ENCODE results near the gene ADAMTSL4. TPM values are rescaled to one million over a fixed set of nuclear protein-coding genes. Genes with fewer than 3 reads are reported as not detected.
A peak's percentile ranks its signal among the peaks of the same experiment; 100 is the strongest.

The ADAMTSL4 gene
- total and polyA plus RNA-seq, 9 of the 15 experiments (the other 6 are each of a cell fraction or from before 2014, with no cell fraction given), result 12.7 to 212 (median 35.6) TPM

DNA sequence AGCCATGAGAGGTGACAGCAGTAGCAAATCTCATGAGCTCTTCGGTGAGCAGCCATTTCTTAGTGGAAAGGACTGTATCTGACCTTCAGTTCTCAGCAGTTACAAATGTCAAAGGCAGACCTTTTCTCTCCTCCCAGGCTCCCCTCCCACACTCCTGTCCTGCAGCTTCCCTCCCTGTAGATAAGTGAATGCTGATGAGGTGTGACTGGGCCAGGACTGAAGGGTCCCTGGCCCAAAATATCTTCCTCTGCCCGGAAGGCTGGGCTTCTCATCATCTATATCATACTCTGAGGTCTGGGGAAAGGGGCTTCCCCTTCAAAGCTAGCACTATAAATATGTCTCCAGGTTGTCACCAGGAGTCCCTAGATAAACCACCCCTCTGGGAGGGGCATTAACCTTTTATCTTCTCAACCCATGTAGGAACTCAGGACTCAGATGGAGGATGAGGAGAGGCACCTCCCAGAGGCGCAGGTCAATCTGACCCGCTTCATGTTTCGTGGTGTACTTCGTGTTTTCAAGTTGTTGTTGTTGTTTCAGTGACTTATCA, 3.6 kb upstream of the ADAMTSL4 start (continued):
- TF ChIP-seq BCL6 (CRISPR knock-in tag; IDR thresholded peaks at IDR 0.05), result no peak
- TF ChIP-seq ZC3H4 (CRISPR knock-in tag; IDR thresholded peaks at IDR 0.05; ENCODE audit: borderline replicate concordance), result no peak
- TF ChIP-seq, protein P1, sequence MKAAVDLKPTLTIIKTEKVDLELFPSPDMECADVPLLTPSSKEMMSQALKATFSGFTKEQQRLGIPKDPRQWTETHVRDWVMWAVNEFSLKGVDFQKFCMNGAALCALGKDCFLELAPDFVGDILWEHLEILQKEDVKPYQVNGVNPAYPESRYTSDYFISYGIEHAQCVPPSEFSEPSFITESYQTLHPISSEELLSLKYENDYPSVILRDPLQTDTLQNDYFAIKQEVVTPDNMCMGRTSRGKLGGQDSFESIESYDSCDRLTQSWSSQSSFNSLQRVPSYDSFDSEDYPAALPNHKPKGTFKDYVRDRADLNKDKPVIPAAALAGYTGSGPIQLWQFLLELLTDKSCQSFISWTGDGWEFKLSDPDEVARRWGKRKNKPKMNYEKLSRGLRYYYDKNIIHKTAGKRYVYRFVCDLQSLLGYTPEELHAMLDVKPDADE (conservative IDR thresholded peaks at IDR 0.05; ENCODE audit: control insufficient read depth, low read depth, low read length), result peak; percentile 75; the same call in 1 of the 2 replicates
- no peak for TF ChIP-seq TFAM (CRISPR knock-in tag; conservative IDR thresholded peaks at IDR 0.05)
- TF ChIP-seq CBX3 (IDR thresholded peaks at IDR 0.05; ENCODE audit: borderline replicate concordance in 1 of 2, low read length in 2 of 2), result no peak
- TF ChIP-seq, protein P2, sequence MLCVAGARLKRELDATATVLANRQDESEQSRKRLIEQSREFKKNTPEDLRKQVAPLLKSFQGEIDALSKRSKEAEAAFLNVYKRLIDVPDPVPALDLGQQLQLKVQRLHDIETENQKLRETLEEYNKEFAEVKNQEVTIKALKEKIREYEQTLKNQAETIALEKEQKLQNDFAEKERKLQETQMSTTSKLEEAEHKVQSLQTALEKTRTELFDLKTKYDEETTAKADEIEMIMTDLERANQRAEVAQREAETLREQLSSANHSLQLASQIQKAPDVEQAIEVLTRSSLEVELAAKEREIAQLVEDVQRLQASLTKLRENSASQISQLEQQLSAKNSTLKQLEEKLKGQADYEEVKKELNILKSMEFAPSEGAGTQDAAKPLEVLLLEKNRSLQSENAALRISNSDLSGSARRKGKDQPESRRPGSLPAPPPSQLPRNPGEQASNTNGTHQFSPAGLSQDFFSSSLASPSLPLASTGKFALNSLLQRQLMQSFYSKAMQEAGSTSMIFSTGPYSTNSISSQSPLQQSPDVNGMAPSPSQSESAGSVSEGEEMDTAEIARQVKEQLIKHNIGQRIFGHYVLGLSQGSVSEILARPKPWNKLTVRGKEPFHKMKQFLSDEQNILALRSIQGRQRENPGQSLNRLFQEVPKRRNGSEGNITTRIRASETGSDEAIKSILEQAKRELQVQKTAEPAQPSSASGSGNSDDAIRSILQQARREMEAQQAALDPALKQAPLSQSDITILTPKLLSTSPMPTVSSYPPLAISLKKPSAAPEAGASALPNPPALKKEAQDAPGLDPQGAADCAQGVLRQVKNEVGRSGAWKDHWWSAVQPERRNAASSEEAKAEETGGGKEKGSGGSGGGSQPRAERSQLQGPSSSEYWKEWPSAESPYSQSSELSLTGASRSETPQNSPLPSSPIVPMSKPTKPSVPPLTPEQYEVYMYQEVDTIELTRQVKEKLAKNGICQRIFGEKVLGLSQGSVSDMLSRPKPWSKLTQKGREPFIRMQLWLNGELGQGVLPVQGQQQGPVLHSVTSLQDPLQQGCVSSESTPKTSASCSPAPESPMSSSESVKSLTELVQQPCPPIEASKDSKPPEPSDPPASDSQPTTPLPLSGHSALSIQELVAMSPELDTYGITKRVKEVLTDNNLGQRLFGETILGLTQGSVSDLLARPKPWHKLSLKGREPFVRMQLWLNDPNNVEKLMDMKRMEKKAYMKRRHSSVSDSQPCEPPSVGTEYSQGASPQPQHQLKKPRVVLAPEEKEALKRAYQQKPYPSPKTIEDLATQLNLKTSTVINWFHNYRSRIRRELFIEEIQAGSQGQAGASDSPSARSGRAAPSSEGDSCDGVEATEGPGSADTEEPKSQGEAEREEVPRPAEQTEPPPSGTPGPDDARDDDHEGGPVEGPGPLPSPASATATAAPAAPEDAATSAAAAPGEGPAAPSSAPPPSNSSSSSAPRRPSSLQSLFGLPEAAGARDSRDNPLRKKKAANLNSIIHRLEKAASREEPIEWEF (CRISPR knock-in tag; IDR thresholded peaks at IDR 0.05), result no peak
- no peak for TF ChIP-seq SRSF3 (IDR thresholded peaks at IDR 0.05; ENCODE audit: insufficient read depth, low read length)
- no peak for TF ChIP-seq NR2C2 (CRISPR knock-in tag; IDR thresholded peaks at IDR 0.05)
- peak; percentile 57; the same call in 1 of the 2 replicates for TF ChIP-seq NR2C2 (tag; IDR thresholded peaks at IDR 0.05)
- TF ChIP-seq CHD4 (IDR thresholded peaks at IDR 0.05; ENCODE audit: insufficient read depth, insufficient replicate concordance, low read depth, low read length, poor library complexity, severe bottlenecking), result no peak
- TF ChIP-seq, protein P3, sequence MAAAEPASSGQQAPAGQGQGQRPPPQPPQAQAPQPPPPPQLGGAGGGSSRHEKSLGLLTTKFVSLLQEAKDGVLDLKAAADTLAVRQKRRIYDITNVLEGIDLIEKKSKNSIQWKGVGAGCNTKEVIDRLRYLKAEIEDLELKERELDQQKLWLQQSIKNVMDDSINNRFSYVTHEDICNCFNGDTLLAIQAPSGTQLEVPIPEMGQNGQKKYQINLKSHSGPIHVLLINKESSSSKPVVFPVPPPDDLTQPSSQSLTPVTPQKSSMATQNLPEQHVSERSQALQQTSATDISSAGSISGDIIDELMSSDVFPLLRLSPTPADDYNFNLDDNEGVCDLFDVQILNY (CRISPR knock-in tag; IDR thresholded peaks at IDR 0.05), result no peak
- TF ChIP-seq, protein P4, sequence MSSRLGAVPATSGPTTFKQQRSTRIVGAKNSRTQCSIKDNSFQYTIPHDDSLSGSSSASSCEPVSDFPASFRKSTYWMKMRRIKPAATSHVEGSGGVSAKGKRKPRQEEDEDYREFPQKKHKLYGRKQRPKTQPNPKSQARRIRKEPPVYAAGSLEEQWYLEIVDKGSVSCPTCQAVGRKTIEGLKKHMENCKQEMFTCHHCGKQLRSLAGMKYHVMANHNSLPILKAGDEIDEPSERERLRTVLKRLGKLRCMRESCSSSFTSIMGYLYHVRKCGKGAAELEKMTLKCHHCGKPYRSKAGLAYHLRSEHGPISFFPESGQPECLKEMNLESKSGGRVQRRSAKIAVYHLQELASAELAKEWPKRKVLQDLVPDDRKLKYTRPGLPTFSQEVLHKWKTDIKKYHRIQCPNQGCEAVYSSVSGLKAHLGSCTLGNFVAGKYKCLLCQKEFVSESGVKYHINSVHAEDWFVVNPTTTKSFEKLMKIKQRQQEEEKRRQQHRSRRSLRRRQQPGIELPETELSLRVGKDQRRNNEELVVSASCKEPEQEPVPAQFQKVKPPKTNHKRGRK (tag; IDR thresholded peaks at IDR 0.05), result no peak
- no peak for TF ChIP-seq HNRNPH1 (optimal IDR thresholded peaks at IDR 0.05; ENCODE audit: low read depth, low read length)
- TF ChIP-seq, protein P5, sequence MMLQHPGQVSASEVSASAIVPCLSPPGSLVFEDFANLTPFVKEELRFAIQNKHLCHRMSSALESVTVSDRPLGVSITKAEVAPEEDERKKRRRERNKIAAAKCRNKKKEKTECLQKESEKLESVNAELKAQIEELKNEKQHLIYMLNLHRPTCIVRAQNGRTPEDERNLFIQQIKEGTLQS (IDR thresholded peaks at IDR 0.05), result peak; percentile 43; the same call in 1 of the 2 replicates
- TF ChIP-seq, protein P5 (CRISPR knock-in tag; conservative IDR thresholded peaks at IDR 0.05), result no peak; the same call in 1 of the 2 replicates
- peak; percentile 94 for TF ChIP-seq HDAC2 (IDR thresholded peaks at IDR 0.05)
- TF ChIP-seq KLF13 (tag; IDR thresholded peaks at IDR 0.05; ENCODE audit: borderline replicate concordance, low read depth), result peak; percentile 34; the same call in 1 of the 2 replicates

Measured in K562 (cell line).